ENCODE data around the gene CENPC.

GRCh38 chr4:67499799-67500198, 45.5 kb downstream of the CENPC start:
- TF ChIP-seq CTCF (IDR thresholded peaks at IDR 0.05) = no peak
- TF ChIP-seq POLR2A (IDR thresholded peaks at IDR 0.05) = no peak
